A673 (cell line): ENCODE data around the gene NHS.

ENCODE experiments used
- CTCF ChIP-seq: fragments of 300-800, 200-600 bp; sonication (generic); conservative IDR thresholded peaks from 2 replicates; pipeline ENCODE4 v1.5.1; 2017; ENCODE audit warnings: low read depth, mild to moderate bottlenecking, antibody characterized with exemption, low read length, moderate library complexity, mixed read lengths
- EZH2 ChIP-seq: fragments of 200-600 bp; sonication (generic); IDR thresholded peaks from 2 replicates; pipeline ENCODE4 v1.6.1; 2017; ENCODE audit warnings: borderline replicate concordance, low read depth, mild to moderate bottlenecking, mixed read lengths, antibody characterized with exemption, low read length; ENCODE audit not compliant: poor library complexity, severe bottlenecking

- no peak for TF ChIP-seq CTCF
- TF ChIP-seq EZH2, result no peak
Measured at GRCh38 chrX:17628976-17629375, 254.0 kb downstream of the NHS start.
